HL-60 (cell line): ENCODE results near the gene EIF1AX.

Source experiments
- GABPA ChIP-seq: IDR thresholded peaks from 2 replicates; pipeline ENCODE4 v1.6.1; 2012; ENCODE audit warnings: low read depth
- TF ChIP-seq, protein P1 (sequence below): IDR thresholded peaks from 2 replicates; pipeline ENCODE4 v1.6.1; 2012; ENCODE audit warnings: low read depth; ENCODE audit not compliant: insufficient replicate concordance
- TF ChIP-seq, protein P2 (sequence below): IDR thresholded peaks from one replicate; pipeline ENCODE4 v1.5.1; 2011; ENCODE audit warnings: low read length, control low read depth, inconsistent platforms; ENCODE audit not compliant: insufficient read depth

DNA sequence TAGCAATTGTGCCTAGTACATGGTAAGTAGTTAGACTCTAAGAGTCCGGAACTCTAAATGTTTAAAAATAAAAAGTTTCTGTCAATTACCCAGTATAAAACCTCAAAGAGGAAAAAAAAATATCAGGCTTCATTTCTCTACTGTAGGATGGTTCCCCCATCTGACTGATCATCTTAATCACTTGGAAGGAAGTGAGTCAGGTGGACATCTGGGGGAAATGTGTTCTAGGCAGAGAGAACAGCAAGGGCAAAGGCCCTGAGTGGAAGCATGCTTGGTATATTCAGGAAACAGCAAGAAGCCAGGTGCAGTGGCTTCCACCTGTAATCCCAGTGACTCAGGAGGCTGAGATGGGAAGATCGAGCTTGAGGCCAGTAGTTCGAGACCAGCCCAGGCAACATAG, 2.9 kb upstream of the EIF1AX start:
- TF ChIP-seq, protein P1, sequence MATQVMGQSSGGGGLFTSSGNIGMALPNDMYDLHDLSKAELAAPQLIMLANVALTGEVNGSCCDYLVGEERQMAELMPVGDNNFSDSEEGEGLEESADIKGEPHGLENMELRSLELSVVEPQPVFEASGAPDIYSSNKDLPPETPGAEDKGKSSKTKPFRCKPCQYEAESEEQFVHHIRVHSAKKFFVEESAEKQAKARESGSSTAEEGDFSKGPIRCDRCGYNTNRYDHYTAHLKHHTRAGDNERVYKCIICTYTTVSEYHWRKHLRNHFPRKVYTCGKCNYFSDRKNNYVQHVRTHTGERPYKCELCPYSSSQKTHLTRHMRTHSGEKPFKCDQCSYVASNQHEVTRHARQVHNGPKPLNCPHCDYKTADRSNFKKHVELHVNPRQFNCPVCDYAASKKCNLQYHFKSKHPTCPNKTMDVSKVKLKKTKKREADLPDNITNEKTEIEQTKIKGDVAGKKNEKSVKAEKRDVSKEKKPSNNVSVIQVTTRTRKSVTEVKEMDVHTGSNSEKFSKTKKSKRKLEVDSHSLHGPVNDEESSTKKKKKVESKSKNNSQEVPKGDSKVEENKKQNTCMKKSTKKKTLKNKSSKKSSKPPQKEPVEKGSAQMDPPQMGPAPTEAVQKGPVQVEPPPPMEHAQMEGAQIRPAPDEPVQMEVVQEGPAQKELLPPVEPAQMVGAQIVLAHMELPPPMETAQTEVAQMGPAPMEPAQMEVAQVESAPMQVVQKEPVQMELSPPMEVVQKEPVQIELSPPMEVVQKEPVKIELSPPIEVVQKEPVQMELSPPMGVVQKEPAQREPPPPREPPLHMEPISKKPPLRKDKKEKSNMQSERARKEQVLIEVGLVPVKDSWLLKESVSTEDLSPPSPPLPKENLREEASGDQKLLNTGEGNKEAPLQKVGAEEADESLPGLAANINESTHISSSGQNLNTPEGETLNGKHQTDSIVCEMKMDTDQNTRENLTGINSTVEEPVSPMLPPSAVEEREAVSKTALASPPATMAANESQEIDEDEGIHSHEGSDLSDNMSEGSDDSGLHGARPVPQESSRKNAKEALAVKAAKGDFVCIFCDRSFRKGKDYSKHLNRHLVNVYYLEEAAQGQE = no peak
- TF ChIP-seq, protein P2, sequence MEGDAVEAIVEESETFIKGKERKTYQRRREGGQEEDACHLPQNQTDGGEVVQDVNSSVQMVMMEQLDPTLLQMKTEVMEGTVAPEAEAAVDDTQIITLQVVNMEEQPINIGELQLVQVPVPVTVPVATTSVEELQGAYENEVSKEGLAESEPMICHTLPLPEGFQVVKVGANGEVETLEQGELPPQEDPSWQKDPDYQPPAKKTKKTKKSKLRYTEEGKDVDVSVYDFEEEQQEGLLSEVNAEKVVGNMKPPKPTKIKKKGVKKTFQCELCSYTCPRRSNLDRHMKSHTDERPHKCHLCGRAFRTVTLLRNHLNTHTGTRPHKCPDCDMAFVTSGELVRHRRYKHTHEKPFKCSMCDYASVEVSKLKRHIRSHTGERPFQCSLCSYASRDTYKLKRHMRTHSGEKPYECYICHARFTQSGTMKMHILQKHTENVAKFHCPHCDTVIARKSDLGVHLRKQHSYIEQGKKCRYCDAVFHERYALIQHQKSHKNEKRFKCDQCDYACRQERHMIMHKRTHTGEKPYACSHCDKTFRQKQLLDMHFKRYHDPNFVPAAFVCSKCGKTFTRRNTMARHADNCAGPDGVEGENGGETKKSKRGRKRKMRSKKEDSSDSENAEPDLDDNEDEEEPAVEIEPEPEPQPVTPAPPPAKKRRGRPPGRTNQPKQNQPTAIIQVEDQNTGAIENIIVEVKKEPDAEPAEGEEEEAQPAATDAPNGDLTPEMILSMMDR = no peak
- no peak for TF ChIP-seq GABPA
